Panc1 (cell line): ENCODE measurements around the gene SLC9B1. TPM values are rescaled to one million over a fixed set of nuclear protein-coding genes. Genes with fewer than 3 reads are reported as not detected.

Experiments
- ATAC-seq: fragments of 200-7000 bp; cut with Tn5 transposase; 2 replicates; pipeline ENCODE4 v1.9.1; 2020; ENCODE audit warnings: mild to moderate bottlenecking, moderate library complexity
- BruUV-seq: library from RNA; stranded (reverse); fragments of 400-500 nt; replicated peaks from 2 replicates; lab custom pipeline; 2021; lab: Mats Ljungman, UMichigan
- CTCF ChIA-PET: fragments of 300-600 bp; sonication (Branson Sonifier 250); formaldehyde crosslinking; loops from one replicate; lab custom pipeline; 2022; ENCODE audit warnings: antibody characterized with exemption; lab: Charles Lee
- POLR2A ChIA-PET: fragments of 300-600 bp; sonication (Branson Sonifier 250); formaldehyde crosslinking; loops from one replicate; lab custom pipeline; 2022; ENCODE audit warnings: antibody characterized with exemption; lab: Charles Lee
- DNase-seq: peaks from one replicate; pipeline ENCODE4 v3.0.0-alpha.2; 2010; ENCODE audit warnings: low read depth, low spot score
- H3K27ac ChIP-seq: 2 replicates; pipeline ENCODE4 v1.5.1; 2011; ENCODE audit warnings: mild to moderate bottlenecking, low read length, inconsistent platforms
- H3K27me3 ChIP-seq: fragments of 200-500 bp; sonication (Bioruptor generic); 2 replicates; pipeline ENCODE4 v1.6.0; 2014; ENCODE audit warnings: low read length, inconsistent platforms; ENCODE audit not compliant: control insufficient read depth, insufficient read depth
- H3K36me3 ChIP-seq: fragments of 200-500 bp; sonication (Bioruptor generic); 2 replicates; pipeline ENCODE4 v1.5.1; 2014; ENCODE audit warnings: inconsistent platforms, mild to moderate bottlenecking, low read length, moderate library complexity; ENCODE audit not compliant: control insufficient read depth, insufficient read depth
- H3K4me1 ChIP-seq: 2 replicates; pipeline ENCODE4 v1.5.1; 2011; ENCODE audit warnings: inconsistent platforms, mild to moderate bottlenecking, low read length, moderate library complexity; ENCODE audit not compliant: control insufficient read depth, insufficient read depth
- H3K4me3 ChIP-seq, 2 experiments: 2 replicates each; pipeline ENCODE4 v1.5.1; 2011 to 2012; ENCODE audit warnings: low read depth in 2 of 2, low read length in 2 of 2, mild to moderate bottlenecking in 2 of 2, inconsistent platforms in 1 of 2, moderate library complexity in 1 of 2
- H3K9me3 ChIP-seq: fragments of 200-500 bp; sonication (Bioruptor generic); 2 replicates; pipeline ENCODE4 v1.5.1; 2014; ENCODE audit warnings: low read depth, mild to moderate bottlenecking, inconsistent platforms, low read length, moderate library complexity; ENCODE audit not compliant: control insufficient read depth, insufficient read depth
- POLR2AphosphoS5 ChIP-seq: IDR thresholded peaks from 2 replicates; pipeline ENCODE4 v1.6.1; 2012; ENCODE audit warnings: mild to moderate bottlenecking, low read depth, low read length, moderate library complexity
- REST ChIP-seq, 2 experiments: IDR thresholded peaks; 2 replicates each; pipeline ENCODE4 v1.6.1; 2011 to 2012; ENCODE audit warnings: low read depth in 2 of 2, control low read depth in 1 of 2, low read length in 1 of 2, mild to moderate bottlenecking in 1 of 2, moderate library complexity in 1 of 2; ENCODE audit not compliant: insufficient read depth in 1 of 2
- SIN3A ChIP-seq: IDR thresholded peaks from 2 replicates; pipeline ENCODE4 v1.6.1; 2012; ENCODE audit warnings: low read depth, mild to moderate bottlenecking, low read length, moderate library complexity, borderline replicate concordance; ENCODE audit not compliant: insufficient read depth
- TCF7L2 ChIP-seq: IDR thresholded peaks from 2 replicates; pipeline ENCODE4 v1.6.1; 2011; ENCODE audit warnings: mild to moderate bottlenecking, low read depth, low read length, inconsistent platforms
- in situ Hi-C: cut with HindIII; loops from 2 replicates; pipeline ENCODE4 v1.10.0; 2016; ENCODE audit warnings: low sequenced_read_pairs, low pct_unique_long_range_greater_than_20kb
- intact Hi-C: fragments of 100-400 bp; cut with micrococcal nuclease; formaldehyde crosslinking; loops from one replicate; pipeline ENCODE4 v1.10.0; 2022; ENCODE audit not compliant: unreplicated experiment
- total RNA-seq: library from RNA; stranded (reverse); gene quantifications from one replicate; pipeline ENCODE4 v1.2.1, GENCODE V29; 2021; ENCODE audit not compliant: unreplicated experiment
- TF ChIP-seq, protein P1 (sequence below): fragments of 450-650 bp; IDR thresholded peaks from 2 replicates; pipeline ENCODE4 v1.5.1; 2017; ENCODE audit warnings: mild to moderate bottlenecking

Gene SLC9B1
- total RNA-seq, 1 experiment from 2014 or later, result 0.41 TPM

GRCh38 chr4:103044183-103044582 lies 24.7 kb upstream of the SLC9B1 start:
- BruUV-seq, result no TSS peak
- no peaks in the 10 kb centered on the region for H3K4me1 ChIP-seq
- no peaks in the 10 kb centered on the region for H3K36me3 ChIP-seq
- ChIA-PET CTCF (interaction anchor here (0.5 kb wide), 1 partner anchor 613 kb away, joined by 4 read pairs; no protein-coding TSS in a partner anchor), POLR2A (no interaction called here)
- H3K9me3 ChIP-seq, result no peaks in the 10 kb centered on the region
- DNase-seq (no peak), ATAC-seq (no peak)
- no peak overlapping the region for H3K4me3 ChIP-seq
- no peak overlapping the region for H3K27ac ChIP-seq
- H3K27me3 ChIP-seq, result no peaks in the 10 kb centered on the region
- TF ChIP-seq SIN3A (no peak), POLR2AphosphoS5 (no peak), TCF7L2 (no peak), REST (IDR thresholded peaks at IDR 0.05; ENCODE audit: insufficient read depth in 1 of 2, low read depth in 2 of 2, low read length in 1 of 2) (no peak)
- TF ChIP-seq, protein P1, sequence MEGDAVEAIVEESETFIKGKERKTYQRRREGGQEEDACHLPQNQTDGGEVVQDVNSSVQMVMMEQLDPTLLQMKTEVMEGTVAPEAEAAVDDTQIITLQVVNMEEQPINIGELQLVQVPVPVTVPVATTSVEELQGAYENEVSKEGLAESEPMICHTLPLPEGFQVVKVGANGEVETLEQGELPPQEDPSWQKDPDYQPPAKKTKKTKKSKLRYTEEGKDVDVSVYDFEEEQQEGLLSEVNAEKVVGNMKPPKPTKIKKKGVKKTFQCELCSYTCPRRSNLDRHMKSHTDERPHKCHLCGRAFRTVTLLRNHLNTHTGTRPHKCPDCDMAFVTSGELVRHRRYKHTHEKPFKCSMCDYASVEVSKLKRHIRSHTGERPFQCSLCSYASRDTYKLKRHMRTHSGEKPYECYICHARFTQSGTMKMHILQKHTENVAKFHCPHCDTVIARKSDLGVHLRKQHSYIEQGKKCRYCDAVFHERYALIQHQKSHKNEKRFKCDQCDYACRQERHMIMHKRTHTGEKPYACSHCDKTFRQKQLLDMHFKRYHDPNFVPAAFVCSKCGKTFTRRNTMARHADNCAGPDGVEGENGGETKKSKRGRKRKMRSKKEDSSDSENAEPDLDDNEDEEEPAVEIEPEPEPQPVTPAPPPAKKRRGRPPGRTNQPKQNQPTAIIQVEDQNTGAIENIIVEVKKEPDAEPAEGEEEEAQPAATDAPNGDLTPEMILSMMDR, result no peak
- in situ Hi-C loops, result no loop called here
- intact Hi-C loops, result no loop called here

GRCh38 chr4:103036169-103036568 lies 16.7 kb upstream of the SLC9B1 start:
- no peaks in the 10 kb centered on the region for H3K9me3 ChIP-seq
- ATAC-seq (no peak), DNase-seq (no peak)
- H3K27me3 ChIP-seq, result no peaks in the 10 kb centered on the region
- in situ Hi-C loops (no loop called here), intact Hi-C loops (no loop called here)
- BruUV-seq, result no TSS peak
- H3K4me3 ChIP-seq, result no peak overlapping the region
- H3K4me1 ChIP-seq, result no peaks in the 10 kb centered on the region
- H3K36me3 ChIP-seq, result no peaks in the 10 kb centered on the region
- TF ChIP-seq SIN3A, result no peak
- TF ChIP-seq REST (IDR thresholded peaks at IDR 0.05; ENCODE audit: insufficient read depth in 1 of 2, low read depth in 2 of 2, low read length in 1 of 2), result no peak
- no peak for TF ChIP-seq POLR2AphosphoS5
- TF ChIP-seq, protein P1, result no peak
- TF ChIP-seq TCF7L2, result no peak
- H3K27ac ChIP-seq, result no peak overlapping the region
- CTCF ChIA-PET, result no interaction called here
- POLR2A ChIA-PET, result no interaction called here
